Measurements from ENCODE around the gene DVL1.
A peak's percentile ranks its signal among the peaks of the same experiment; 100 is the strongest.

DVL1 gene

GRCh38 chr1:1351511-1352427, 2.6 kb upstream of the DVL1 start:
- no peak overlapping the region for H3K4me3 ChIP-seq (replicated peaks; ENCODE audit: low read depth, low read length)
- no peaks in the 10 kb centered on the region for H3K36me3 ChIP-seq (ENCODE audit: control insufficient read depth, insufficient read depth, low read length)
- no peaks in the 10 kb centered on the region; the same call in 1 of the 2 replicates for H3K27me3 ChIP-seq (replicated peaks; ENCODE audit: control insufficient read depth, insufficient read depth, low read length)
- DNase-seq (ENCODE audit: extremely low read depth, insufficient read length), result no peak
- TF ChIP-seq CTCF (IDR thresholded peaks at IDR 0.05; ENCODE audit: insufficient read depth, low read length, poor library complexity, severe bottlenecking), result no peak

GRCh38 chr1:1348420-1349255, 580 bp downstream of the DVL1 start:
- no peaks in the 10 kb centered on the region; the same call in 1 of the 2 replicates for H3K27me3 ChIP-seq (replicated peaks; ENCODE audit: control insufficient read depth, insufficient read depth, low read length)
- peak overlapping the region; percentile 75 for H3K4me3 ChIP-seq (replicated peaks; ENCODE audit: low read depth, low read length)
- no peak for TF ChIP-seq CTCF (IDR thresholded peaks at IDR 0.05; ENCODE audit: insufficient read depth, low read length, poor library complexity, severe bottlenecking)
- DNase-seq (ENCODE audit: extremely low read depth, insufficient read length), result no peak
- H3K36me3 ChIP-seq (ENCODE audit: control insufficient read depth, insufficient read depth, low read length), result no peaks in the 10 kb centered on the region

DNA sequence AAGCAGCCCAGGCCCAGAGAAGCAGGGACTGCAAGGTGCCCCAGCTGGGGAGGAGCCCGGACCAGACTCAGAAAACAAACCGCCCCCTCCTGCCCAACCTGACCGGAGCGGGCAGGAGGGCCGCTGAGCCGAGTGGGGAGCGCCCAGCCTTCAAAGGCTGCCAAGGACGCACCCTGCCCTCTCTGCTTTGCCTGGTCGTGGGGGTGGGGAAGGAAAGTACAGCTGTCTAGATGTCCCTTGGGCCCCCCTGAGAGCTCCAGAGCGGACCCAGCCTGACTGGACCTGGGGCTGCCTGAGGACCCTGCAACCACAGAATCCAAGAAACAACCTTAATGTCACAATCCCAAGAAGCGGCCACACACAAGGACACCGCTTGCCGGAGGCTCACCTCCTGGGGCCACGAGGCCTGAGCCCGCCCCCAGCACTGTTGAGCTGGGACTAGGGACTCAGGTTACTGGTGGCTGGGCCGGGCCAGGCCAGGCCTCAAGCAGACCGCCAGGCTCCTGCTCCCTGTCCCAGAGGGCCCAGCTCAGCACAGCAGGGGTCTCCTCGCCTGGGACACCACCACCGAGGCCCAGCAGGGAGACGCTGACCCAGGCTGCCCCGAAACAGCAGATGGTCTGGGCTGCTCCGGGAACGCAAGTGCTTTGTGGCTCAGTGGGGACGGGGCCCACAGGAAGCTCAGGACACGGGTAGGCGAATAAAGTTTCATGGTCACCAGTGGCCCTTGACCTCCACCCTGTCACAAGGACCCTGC, 1.4 kb downstream of the DVL1 start:
- no peak for DNase-seq (ENCODE audit: extremely low read depth, insufficient read length)
- no peak for TF ChIP-seq CTCF (IDR thresholded peaks at IDR 0.05; ENCODE audit: insufficient read depth, low read length, poor library complexity, severe bottlenecking)
- no peaks in the 10 kb centered on the region for H3K27me3 ChIP-seq (replicated peaks; ENCODE audit: control insufficient read depth, insufficient read depth, low read length)
- H3K4me3 ChIP-seq (replicated peaks; ENCODE audit: low read depth, low read length), result peak overlapping the region; percentile 75
- H3K36me3 ChIP-seq (ENCODE audit: control insufficient read depth, insufficient read depth, low read length), result no peaks in the 10 kb centered on the region

DNA sequence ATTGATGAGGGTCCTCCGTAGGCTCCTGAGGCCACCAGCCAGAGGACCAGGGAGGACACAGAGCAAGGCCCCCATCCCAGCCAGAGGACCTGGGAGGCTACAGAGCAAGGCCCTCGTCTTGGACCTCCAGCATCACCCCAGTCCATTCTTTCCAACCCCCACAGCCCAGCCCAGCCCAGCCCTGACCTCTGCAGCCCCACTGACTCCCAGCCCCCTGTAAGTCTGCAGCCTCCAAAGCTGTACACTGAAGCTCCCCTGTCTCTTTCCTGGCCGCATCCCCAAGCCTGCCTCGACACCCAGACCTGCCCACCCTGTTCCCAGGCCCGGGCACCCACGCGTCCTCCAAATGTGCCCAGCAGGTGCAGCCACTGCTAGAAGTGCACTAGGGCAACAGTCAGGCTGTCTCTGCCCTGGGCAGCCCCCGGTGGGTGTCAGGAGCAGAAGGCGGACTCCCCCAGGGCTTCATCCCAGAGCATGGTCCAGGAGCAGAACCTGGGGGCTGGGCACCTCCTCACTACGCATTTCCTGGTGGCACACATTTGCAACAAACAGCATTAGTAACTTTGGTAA, 2.1 kb downstream of the DVL1 start:
- no peak for TF ChIP-seq CTCF (IDR thresholded peaks at IDR 0.05; ENCODE audit: insufficient read depth, low read length, poor library complexity, severe bottlenecking)
- H3K36me3 ChIP-seq (ENCODE audit: control insufficient read depth, insufficient read depth, low read length), result no peaks in the 10 kb centered on the region
- no peaks in the 10 kb centered on the region for H3K27me3 ChIP-seq (replicated peaks; ENCODE audit: control insufficient read depth, insufficient read depth, low read length)
- no peak for DNase-seq (ENCODE audit: extremely low read depth, insufficient read length)
- no peak overlapping the region for H3K4me3 ChIP-seq (replicated peaks; ENCODE audit: low read depth, low read length)

DNA sequence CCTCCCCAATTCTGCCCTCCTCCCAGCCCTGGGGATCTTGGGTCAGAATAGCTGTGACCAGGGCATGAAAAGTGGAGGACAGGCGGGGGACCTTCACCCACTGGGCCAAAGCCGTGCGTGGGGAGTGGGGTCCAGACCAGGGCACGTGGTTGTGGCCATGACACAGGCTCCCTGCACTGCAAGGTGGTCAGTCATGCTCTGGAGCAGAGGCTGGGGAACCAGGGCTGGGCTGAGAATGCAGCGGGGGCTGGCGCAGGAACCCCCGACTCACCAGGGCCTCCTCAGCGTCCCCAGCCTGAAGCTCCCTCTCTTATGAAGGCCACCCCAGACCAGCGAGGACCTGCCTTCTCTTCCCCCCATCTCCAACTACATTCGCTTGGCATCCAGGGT, 2.7 kb downstream of the DVL1 start:
- Histone ChIP-seq H3K36me3 (ENCODE audit: control insufficient read depth, insufficient read depth, low read length) (no peaks in the 10 kb centered on the region; the same call in 1 of the 2 replicates), H3K4me3 (replicated peaks; ENCODE audit: low read depth, low read length) (no peak overlapping the region), H3K27me3 (replicated peaks; ENCODE audit: control insufficient read depth, insufficient read depth, low read length) (no peaks in the 10 kb centered on the region)
- no peak for TF ChIP-seq CTCF (IDR thresholded peaks at IDR 0.05; ENCODE audit: insufficient read depth, low read length, poor library complexity, severe bottlenecking)
- no peak for DNase-seq (ENCODE audit: extremely low read depth, insufficient read length)
